ENCODE measurements around the gene DBNDD2. TPM values are rescaled to one million over a fixed set of nuclear protein-coding genes. Genes with fewer than 3 reads are reported as not detected.

The DBNDD2 gene
- total RNA-seq, 1 experiment from 2014 or later, result 38.6 TPM

DNA sequence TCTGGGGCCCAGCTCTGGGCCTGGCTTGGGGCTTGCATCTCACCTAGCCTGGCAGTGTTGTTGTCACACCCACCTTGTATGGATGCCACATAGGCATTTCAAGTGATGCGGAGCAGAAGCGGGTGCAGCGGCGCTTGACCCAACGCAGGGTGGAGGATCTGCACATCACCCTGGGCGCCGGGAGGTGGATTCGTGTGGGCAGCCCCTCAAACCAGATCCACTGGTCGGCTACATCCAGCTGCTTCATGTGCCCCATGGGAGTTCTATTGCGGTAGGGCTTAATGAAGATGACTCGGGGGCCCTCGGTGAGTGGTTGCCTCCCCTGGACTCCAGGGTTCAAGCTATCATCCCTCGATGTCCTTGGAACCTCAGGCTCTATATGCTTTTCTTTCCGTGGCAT is 33.1 kb upstream of the DBNDD2 start:
- no peak overlapping the region for H3K27ac ChIP-seq (ENCODE audit: low read depth, low read length, poor library complexity, severe bottlenecking)
- no peaks in the 10 kb centered on the region for H3K27me3 ChIP-seq (replicated peaks; ENCODE audit: insufficient read depth, low read depth, low read length, poor library complexity)
- intact Hi-C loops (cut with micrococcal nuclease; ENCODE audit: unreplicated experiment), result loop anchor here (1.0 kb wide), 1 partner anchor 62 kb away; no protein-coding TSS in a partner anchor
- ChIA-PET CTCF (interaction anchor here (3.9 kb wide), 1 partner anchor 61 kb away, joined by 63 read pairs; no protein-coding TSS in a partner anchor), POLR2A (ENCODE audit: low non-redundant PET) (no interaction called here)
- H3K36me3 ChIP-seq (ENCODE audit: insufficient read depth, low read length, poor library complexity, severe bottlenecking), result no peaks in the 10 kb centered on the region
- TF ChIP-seq, protein P1, sequence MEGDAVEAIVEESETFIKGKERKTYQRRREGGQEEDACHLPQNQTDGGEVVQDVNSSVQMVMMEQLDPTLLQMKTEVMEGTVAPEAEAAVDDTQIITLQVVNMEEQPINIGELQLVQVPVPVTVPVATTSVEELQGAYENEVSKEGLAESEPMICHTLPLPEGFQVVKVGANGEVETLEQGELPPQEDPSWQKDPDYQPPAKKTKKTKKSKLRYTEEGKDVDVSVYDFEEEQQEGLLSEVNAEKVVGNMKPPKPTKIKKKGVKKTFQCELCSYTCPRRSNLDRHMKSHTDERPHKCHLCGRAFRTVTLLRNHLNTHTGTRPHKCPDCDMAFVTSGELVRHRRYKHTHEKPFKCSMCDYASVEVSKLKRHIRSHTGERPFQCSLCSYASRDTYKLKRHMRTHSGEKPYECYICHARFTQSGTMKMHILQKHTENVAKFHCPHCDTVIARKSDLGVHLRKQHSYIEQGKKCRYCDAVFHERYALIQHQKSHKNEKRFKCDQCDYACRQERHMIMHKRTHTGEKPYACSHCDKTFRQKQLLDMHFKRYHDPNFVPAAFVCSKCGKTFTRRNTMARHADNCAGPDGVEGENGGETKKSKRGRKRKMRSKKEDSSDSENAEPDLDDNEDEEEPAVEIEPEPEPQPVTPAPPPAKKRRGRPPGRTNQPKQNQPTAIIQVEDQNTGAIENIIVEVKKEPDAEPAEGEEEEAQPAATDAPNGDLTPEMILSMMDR (conservative IDR thresholded peaks at IDR 0.05; ENCODE audit: low read depth, low read length), result no peak
- no peak for TF ChIP-seq EZH2 (IDR thresholded peaks at IDR 0.05; ENCODE audit: borderline replicate concordance, low read depth, low read length, poor library complexity, severe bottlenecking)
- no peak overlapping the region for H3K4me3 ChIP-seq (ENCODE audit: low read depth, low read length, poor library complexity, severe bottlenecking)
- H3K9me3 ChIP-seq (ENCODE audit: low read depth, low read length, poor library complexity, severe bottlenecking), result no peaks in the 10 kb centered on the region
- DNase-seq (ENCODE audit: low spot score), result no peak
- BruUV-seq (replicated peaks), result no TSS peak
- no peaks in the 10 kb centered on the region for H3K4me1 ChIP-seq (ENCODE audit: insufficient read depth, low read length, poor library complexity, severe bottlenecking)

DNA sequence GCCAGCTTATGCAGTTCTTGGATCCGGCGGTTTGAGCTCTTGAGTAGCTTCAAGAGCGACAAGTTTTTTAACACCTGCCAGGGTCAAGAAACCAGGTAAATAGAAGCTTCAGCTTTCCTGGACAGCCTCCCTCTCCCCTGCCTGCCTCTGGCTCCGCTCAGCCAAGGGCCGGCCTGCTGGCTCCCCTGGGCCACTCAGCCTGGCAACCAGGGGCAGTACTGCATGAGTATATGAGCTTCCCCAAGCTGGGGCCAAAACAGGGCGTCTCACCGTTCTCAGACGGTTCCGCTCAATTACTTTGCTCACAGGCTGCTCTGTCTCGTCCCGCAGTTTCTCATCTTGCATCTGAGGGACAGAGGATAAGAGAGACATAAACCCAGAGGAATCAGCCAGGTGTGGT is 30.8 kb upstream of the DBNDD2 start:
- no peak for DNase-seq (ENCODE audit: low spot score)
- no peak overlapping the region for H3K27ac ChIP-seq (ENCODE audit: low read depth, low read length, poor library complexity, severe bottlenecking)
- no peaks in the 10 kb centered on the region for H3K9me3 ChIP-seq (ENCODE audit: low read depth, low read length, poor library complexity, severe bottlenecking)
- ChIA-PET POLR2A (ENCODE audit: low non-redundant PET) (no interaction called here), CTCF (no interaction called here)
- H3K27me3 ChIP-seq (replicated peaks; ENCODE audit: insufficient read depth, low read depth, low read length, poor library complexity), result no peaks in the 10 kb centered on the region
- H3K36me3 ChIP-seq (ENCODE audit: insufficient read depth, low read length, poor library complexity, severe bottlenecking), result no peaks in the 10 kb centered on the region
- no peaks in the 10 kb centered on the region for H3K4me1 ChIP-seq (ENCODE audit: insufficient read depth, low read length, poor library complexity, severe bottlenecking)
- no TSS peak for BruUV-seq (replicated peaks)
- no peak for TF ChIP-seq EZH2 (IDR thresholded peaks at IDR 0.05; ENCODE audit: borderline replicate concordance, low read depth, low read length, poor library complexity, severe bottlenecking)
- no peak overlapping the region for H3K4me3 ChIP-seq (ENCODE audit: low read depth, low read length, poor library complexity, severe bottlenecking)
- intact Hi-C loops (cut with micrococcal nuclease; ENCODE audit: unreplicated experiment), result no loop called here

DNA sequence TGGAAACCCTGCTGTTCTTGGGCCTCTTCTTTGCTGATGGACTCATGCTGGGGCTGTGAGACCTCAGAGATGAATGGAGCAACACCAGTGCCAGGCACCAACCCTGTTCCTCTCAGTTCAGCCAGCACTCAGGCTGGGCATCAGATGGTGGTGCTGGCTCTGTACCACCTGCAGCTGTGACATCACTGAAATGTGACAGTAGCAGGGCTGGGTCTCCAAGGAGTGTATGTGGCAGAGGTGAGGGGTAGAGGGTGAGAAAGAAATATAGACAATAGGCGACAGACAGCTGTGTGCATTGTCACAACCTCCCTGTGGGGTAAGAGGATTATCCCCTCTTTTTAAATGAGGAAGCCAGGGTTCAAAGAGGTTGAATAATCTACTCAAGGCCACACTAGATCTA is 29.9 kb upstream of the DBNDD2 start, which contains the start of gene TP53TG5:
Gene TP53TG5 (minus strand): TSS at position 135 of the 400 bp plus-strand sequence. CDS start 89 bp downstream, at position 46.
- BruUV-seq (replicated peaks), result no TSS peak
- POLR2A ChIA-PET (ENCODE audit: low non-redundant PET), result no interaction called here

More for the DNA sequence above, 29.9 kb upstream of the DBNDD2 start, which contains the start of gene TP53TG5:
- H3K27ac ChIP-seq (ENCODE audit: low read depth, low read length, poor library complexity, severe bottlenecking), result no peak within 1 kb of the TSS
- H3K4me3 ChIP-seq (ENCODE audit: low read depth, low read length, poor library complexity, severe bottlenecking), result no peak within 1 kb of the TSS
- DNase-seq (ENCODE audit: low spot score), result no peak
- intact Hi-C loops (cut with micrococcal nuclease; ENCODE audit: unreplicated experiment), result no loop called here
- CTCF ChIA-PET, result no interaction called here
- H3K9me3 ChIP-seq (ENCODE audit: low read depth, low read length, poor library complexity, severe bottlenecking), result no peaks in the 10 kb centered on the region
- H3K36me3 ChIP-seq (ENCODE audit: insufficient read depth, low read length, poor library complexity, severe bottlenecking), result no peaks in the 10 kb centered on the region
- TF ChIP-seq, protein P1 (conservative IDR thresholded peaks at IDR 0.05; ENCODE audit: low read depth, low read length), result no peak
- TF ChIP-seq EZH2 (IDR thresholded peaks at IDR 0.05; ENCODE audit: borderline replicate concordance, low read depth, low read length, poor library complexity, severe bottlenecking), result no peak
- H3K27me3 ChIP-seq (replicated peaks; ENCODE audit: insufficient read depth, low read depth, low read length, poor library complexity), result no peaks in the 10 kb centered on the region
- no peaks in the 10 kb centered on the region for H3K4me1 ChIP-seq (ENCODE audit: insufficient read depth, low read length, poor library complexity, severe bottlenecking)
